ENCODE results near the gene TAS2R40. TPM values are rescaled to one million over a fixed set of nuclear protein-coding genes. Genes with fewer than 3 reads are reported as not detected.

TAS2R40 gene
- total RNA-seq, 1 donor from 2014 or later, result not detected

- DNase-seq, result no peak
Observed at GRCh38 chr7:143225047-143225446, 3.2 kb downstream of the TAS2R40 start.

GRCh38 chr7:143227806-143228205 lies 6.0 kb downstream of the TAS2R40 start:
- no peak for DNase-seq

GRCh38 chr7:143229054-143229790 lies 7.4 kb downstream of the TAS2R40 start:
- peak; percentile 23 for DNase-seq

- no peak for DNase-seq
Observed at GRCh38 chr7:143230602-143231457, 9.0 kb downstream of the TAS2R40 start.

- no peak for DNase-seq
Observed at GRCh38 chr7:143233816-143234532, 12.1 kb downstream of the TAS2R40 start.

GRCh38 chr7:143234533-143234875 lies 12.7 kb downstream of the TAS2R40 start:
- DNase-seq, result no peak

GRCh38 chr7:143235561-143235960 lies 13.7 kb downstream of the TAS2R40 start:
- no peak for DNase-seq

- no peak for DNase-seq
Observed at GRCh38 chr7:143236408-143236990, 14.7 kb downstream of the TAS2R40 start.

GRCh38 chr7:143237366-143237765 lies 15.5 kb downstream of the TAS2R40 start:
- DNase-seq, result no peak

GRCh38 chr7:143238289-143238980 lies 16.6 kb downstream of the TAS2R40 start:
- no peak for DNase-seq

GRCh38 chr7:143239813-143240212 lies 18.0 kb downstream of the TAS2R40 start:
- DNase-seq, result no peak

- DNase-seq, result peak; percentile 83
Observed at GRCh38 chr7:143240291-143241168, 18.7 kb downstream of the TAS2R40 start.

- DNase-seq, result no peak
Observed at GRCh38 chr7:143242306-143242705, 20.5 kb downstream of the TAS2R40 start.

- no peak for DNase-seq
Observed at GRCh38 chr7:143243111-143243510, 21.3 kb downstream of the TAS2R40 start.

- DNase-seq, result no peak
Observed at GRCh38 chr7:143243614-143244013, 21.8 kb downstream of the TAS2R40 start.

GRCh38 chr7:143244321-143244720 lies 22.5 kb downstream of the TAS2R40 start:
- no peak for DNase-seq

GRCh38 chr7:143245123-143245522 lies 23.3 kb downstream of the TAS2R40 start:
- no peak for DNase-seq

- no peak for DNase-seq
Observed at GRCh38 chr7:143247372-143247771, 25.5 kb downstream of the TAS2R40 start.

GRCh38 chr7:143248761-143249354 lies 27.0 kb downstream of the TAS2R40 start:
- no peak for DNase-seq

GRCh38 chr7:143250199-143250598 lies 28.4 kb downstream of the TAS2R40 start:
- DNase-seq, result no peak
